Uterus (tissue), 4 donors: ENCODE data around the gene STX12. TPM values are rescaled to one million over a fixed set of nuclear protein-coding genes. Genes with fewer than 3 reads are reported as not detected.

ENCODE experiments used
- DNase-seq, 2 donors: peaks; one replicate each; pipeline ENCODE4 v3.0.0-alpha.2; 2019 to 2020
- H3K27ac ChIP-seq, 2 donors: fragments of 200-600 bp; sonication (generic); 1 replicate in 1 of 2; 2 replicates in 1 of 2; pipeline ENCODE4 v1.5.1; 2016 to 2018
- H3K27me3 ChIP-seq, 2 donors: fragments of 200-600 bp; sonication (generic); one replicate each; pipeline ENCODE4 v1.5.1; 2018 to 2019; ENCODE audit warnings: control low read depth in 1 of 2
- H3K36me3 ChIP-seq, 2 donors: fragments of 200-600 bp; sonication (generic); one replicate each; pipeline ENCODE4 v1.5.1; 2019; ENCODE audit warnings: control low read depth in 1 of 2
- H3K4me1 ChIP-seq, 2 donors: fragments of 200-600 bp; sonication (generic); one replicate each; pipeline ENCODE4 v1.5.1; 2018 to 2019; ENCODE audit warnings: control low read depth in 1 of 2
- H3K4me3 ChIP-seq, 2 donors: fragments of 200-600 bp; sonication (generic); 1 replicate in 1 of 2; 2 replicates in 1 of 2; pipeline ENCODE4 v1.5.1; 2018 to 2019; ENCODE audit warnings: mild to moderate bottlenecking in 1 of 2
- H3K9me3 ChIP-seq, 2 donors: fragments of 200-600 bp; sonication (generic); one replicate each; pipeline ENCODE4 v1.5.1; 2019; ENCODE audit warnings: control low read depth in 1 of 2
- CTCF ChIP-seq, 4 experiments: fragments of 200-600 bp in 2 of 4; fragments of 450-650 bp in 2 of 4; sonication (generic) in 2 of 4; IDR thresholded peaks; one replicate each; pipeline ENCODE4 v1.5.1; 2016 to 2019; ENCODE audit warnings: antibody characterized with exemption in 4 of 4, mild to moderate bottlenecking in 2 of 4, moderate library complexity in 1 of 4
- POLR2A ChIP-seq, 2 donors: fragments of 450-650 bp; IDR thresholded peaks; one replicate each; pipeline ENCODE4 v1.6.1; 2016; ENCODE audit warnings: antibody characterized with exemption in 2 of 2, mild to moderate bottlenecking in 1 of 2, moderate library complexity in 1 of 2
- intact Hi-C: fragments of 100-400 bp; cut with DNase I; formaldehyde crosslinking; loops from one replicate; pipeline ENCODE4 v1.15.1; 2023; ENCODE audit warnings: low total_unique reads
- total RNA-seq, 4 donors: library from RNA; depleted of rRNA in 3 of 4; stranded (reverse); fragments of >200 nt in 3 of 4; gene quantifications; one replicate each; pipeline versions ENCODE4 v1.1.0 to v1.2.4, GENCODE V29; 2014 to 2023
- donor health status: DM: yes; HTN: yes; CAD: no.

Gene STX12
- total RNA-seq, 4 donors from 2014 or later: 24.4 to 67.8 (median 56.2) TPM

GRCh38 chr1:27809883-27810282 lies 36.9 kb downstream of the STX12 start:
- no peak overlapping the region for H3K4me3 ChIP-seq
- H3K9me3 ChIP-seq: no peaks in the 10 kb centered on the region
- TF ChIP-seq POLR2A (IDR thresholded peaks at IDR 0.05) (no peak), CTCF (IDR thresholded peaks at IDR 0.05) (no peak)
- DNase-seq: no peak
- H3K4me1 ChIP-seq: no peaks in the 10 kb centered on the region
- H3K27ac ChIP-seq: no peak overlapping the region
- no peaks in the 10 kb centered on the region for H3K27me3 ChIP-seq
- no peaks in the 10 kb centered on the region for H3K36me3 ChIP-seq
- intact Hi-C loops: no loop called here

- intact Hi-C loops: no loop called here
- no peak overlapping the region for H3K27ac ChIP-seq
- H3K4me3 ChIP-seq: no peak overlapping the region
- TF ChIP-seq POLR2A (IDR thresholded peaks at IDR 0.05) (no peak), CTCF (IDR thresholded peaks at IDR 0.05) (no peak)
- no peaks in the 10 kb centered on the region for H3K4me1 ChIP-seq
- H3K27me3 ChIP-seq: no peaks in the 10 kb centered on the region
- no peak for DNase-seq
- no peaks in the 10 kb centered on the region for H3K9me3 ChIP-seq
- no peaks in the 10 kb centered on the region for H3K36me3 ChIP-seq
Observed at GRCh38 chr1:27811741-27812500, 38.9 kb downstream of the STX12 start.

GRCh38 chr1:27816921-27817630 lies 44.1 kb downstream of the STX12 start:
- no peaks in the 10 kb centered on the region for H3K36me3 ChIP-seq
- H3K4me1 ChIP-seq: no peaks in the 10 kb centered on the region
- H3K27me3 ChIP-seq: no peaks in the 10 kb centered on the region
- no peak for TF ChIP-seq CTCF (IDR thresholded peaks at IDR 0.05)
- no peak for TF ChIP-seq POLR2A (IDR thresholded peaks at IDR 0.05)
- DNase-seq: no peak
- no peak overlapping the region for H3K4me3 ChIP-seq
- no peaks in the 10 kb centered on the region for H3K9me3 ChIP-seq
- intact Hi-C loops: no loop called here
- H3K27ac ChIP-seq: peak overlapping the region in 1 of 2 donors; percentile 55

GRCh38 chr1:27821761-27822315 lies 48.8 kb downstream of the STX12 start:
- H3K36me3 ChIP-seq: no peaks in the 10 kb centered on the region
- no peak for TF ChIP-seq CTCF (IDR thresholded peaks at IDR 0.05)
- no peak for TF ChIP-seq POLR2A (IDR thresholded peaks at IDR 0.05)

GRCh38 chr1:27823784-27824183 lies 50.8 kb downstream of the STX12 start:
- H3K27ac ChIP-seq: no peak overlapping the region
- DNase-seq: no peak
- no peak for TF ChIP-seq CTCF (IDR thresholded peaks at IDR 0.05)
- TF ChIP-seq POLR2A (IDR thresholded peaks at IDR 0.05): no peak
- H3K4me1 ChIP-seq: no peaks in the 10 kb centered on the region
- no peaks in the 10 kb centered on the region for H3K9me3 ChIP-seq
- no peaks in the 10 kb centered on the region for H3K36me3 ChIP-seq
- H3K4me3 ChIP-seq: no peak overlapping the region
- no peaks in the 10 kb centered on the region for H3K27me3 ChIP-seq
- intact Hi-C loops: no loop called here

More at GRCh38 chr1:27821761-27822315, 48.8 kb downstream of the STX12 start:
- DNase-seq: no peak
- H3K27ac ChIP-seq: no peak overlapping the region
- H3K4me1 ChIP-seq: no peaks in the 10 kb centered on the region
- no peaks in the 10 kb centered on the region for H3K27me3 ChIP-seq
- intact Hi-C loops: no loop called here
- H3K4me3 ChIP-seq: no peak overlapping the region
- H3K9me3 ChIP-seq: no peaks in the 10 kb centered on the region
